SK-N-SH treated with all-trans-retinoic acid at 6 μM for 48 hours (cell line): ENCODE data around the gene ETV6.

Source experiments
- ATAC-seq: fragments of 200-7000 bp; cut with Tn5 transposase; 3 replicates; pipeline ENCODE4 v1.9.1; 2020; ENCODE audit warnings: mild to moderate bottlenecking, moderate library complexity
- ARNTL ChIP-seq: fragments of 450-650 bp; formaldehyde crosslinking; IDR thresholded peaks from 2 replicates; pipeline ENCODE4 v1.5.0; 2020; ENCODE audit warnings: low read depth, mild to moderate bottlenecking, moderate library complexity, borderline replicate concordance
- BACH2 ChIP-seq: fragments of 250-450 bp; sonication (Bioruptor Pico); IDR thresholded peaks from 2 replicates; pipeline ENCODE4 v1.9.0; 2021; ENCODE audit warnings: mild to moderate bottlenecking, borderline replicate concordance
- CSDC2 ChIP-seq: fragments of 250-450 bp; sonication (Bioruptor Pico); IDR thresholded peaks from 2 replicates; pipeline ENCODE4 v1.5.0; 2020; ENCODE audit warnings: mild to moderate bottlenecking, moderate library complexity
- ESRRG ChIP-seq: fragments of 250-450 bp; sonication (Bioruptor Pico); IDR thresholded peaks from 2 replicates; pipeline ENCODE4 v1.6.1; 2021; ENCODE audit warnings: mild to moderate bottlenecking
- GLIS3 ChIP-seq: fragments of 250-450 bp; sonication (Bioruptor Pico); IDR thresholded peaks from 2 replicates; pipeline ENCODE4 v1.5.0; 2020; ENCODE audit warnings: mild to moderate bottlenecking, moderate library complexity
- ISL1 ChIP-seq: fragments of 250-450 bp; sonication (Bioruptor Pico); IDR thresholded peaks from 2 replicates; pipeline ENCODE4 v2.1.2; 2022; ENCODE audit warnings: mild to moderate bottlenecking, moderate library complexity
- OSR1 ChIP-seq: fragments of 250-450 bp; sonication (Bioruptor Pico); IDR thresholded peaks from 2 replicates; pipeline ENCODE4 v1.8.0; 2022; ENCODE audit warnings: moderate library complexity, mild to moderate bottlenecking, inconsistent platforms
- PPARA ChIP-seq: fragments of 250-450 bp; sonication (Bioruptor Pico); IDR thresholded peaks from 2 replicates; pipeline ENCODE4 v1.5.0; 2020; ENCODE audit warnings: mild to moderate bottlenecking, borderline replicate concordance
- TCF4 ChIP-seq: fragments of 250-450 bp; sonication (Bioruptor Pico); IDR thresholded peaks from 2 replicates; pipeline ENCODE4 v1.8.0; 2021; ENCODE audit warnings: mild to moderate bottlenecking, moderate library complexity, borderline replicate concordance
- TOX ChIP-seq: fragments of 250-450 bp; sonication (Bioruptor Pico); IDR thresholded peaks from 2 replicates; pipeline ENCODE4 v1.8.0; 2021; ENCODE audit warnings: mild to moderate bottlenecking, moderate library complexity, borderline replicate concordance
- ZC3H10 ChIP-seq: fragments of 250-450 bp; sonication (Bioruptor Pico); IDR thresholded peaks from 2 replicates; pipeline ENCODE4 v1.5.1; 2021; ENCODE audit warnings: mild to moderate bottlenecking, moderate library complexity
- ZFP3 ChIP-seq: fragments of 250-450 bp; sonication (Bioruptor Pico); IDR thresholded peaks from 2 replicates; pipeline ENCODE4 v1.5.0; 2020; ENCODE audit warnings: mild to moderate bottlenecking, moderate library complexity
- ZFP30 ChIP-seq: fragments of 450-650 bp; formaldehyde crosslinking; IDR thresholded peaks from 2 replicates; pipeline ENCODE4 v1.5.0; 2022; ENCODE audit warnings: mild to moderate bottlenecking, moderate library complexity
- ZNF565 ChIP-seq: fragments of 450-650 bp; formaldehyde crosslinking; conservative IDR thresholded peaks from 2 replicates; pipeline ENCODE4 v1.5.0; 2020; ENCODE audit warnings: low read depth, mild to moderate bottlenecking, moderate library complexity
- ZNF70 ChIP-seq: fragments of 450-650 bp; formaldehyde crosslinking; IDR thresholded peaks from 2 replicates; pipeline ENCODE4 v1.5.0; 2020; ENCODE audit warnings: mild to moderate bottlenecking, moderate library complexity
- ZNF8 ChIP-seq: fragments of 450-650 bp; formaldehyde crosslinking; IDR thresholded peaks from 2 replicates; pipeline ENCODE4 v1.5.0; 2020; ENCODE audit warnings: mild to moderate bottlenecking, moderate library complexity
- TF ChIP-seq, protein P1 (sequence below): fragments of 250-450 bp; sonication (Bioruptor Pico); IDR thresholded peaks from 2 replicates; pipeline ENCODE4 v1.8.0; 2021; ENCODE audit warnings: low read depth, mild to moderate bottlenecking, moderate library complexity, borderline replicate concordance
- TF ChIP-seq, protein P2 (sequence below): fragments of 250-450 bp; sonication (Bioruptor Pico); IDR thresholded peaks from 2 replicates; pipeline ENCODE4 v1.5.1; 2021; ENCODE audit warnings: mild to moderate bottlenecking, moderate library complexity
- TF ChIP-seq, protein P3 (sequence below): fragments of 250-450 bp; sonication (Bioruptor Pico); IDR thresholded peaks from 2 replicates; pipeline ENCODE4 v1.8.0; 2020; ENCODE audit warnings: mild to moderate bottlenecking, moderate library complexity, borderline replicate concordance
- TF ChIP-seq, protein P4 (sequence below): fragments of 250-450 bp; sonication (Bioruptor Pico); IDR thresholded peaks from 2 replicates; pipeline ENCODE4 v1.5.0; 2020; ENCODE audit warnings: mild to moderate bottlenecking, moderate library complexity

The ETV6 gene

DNA sequence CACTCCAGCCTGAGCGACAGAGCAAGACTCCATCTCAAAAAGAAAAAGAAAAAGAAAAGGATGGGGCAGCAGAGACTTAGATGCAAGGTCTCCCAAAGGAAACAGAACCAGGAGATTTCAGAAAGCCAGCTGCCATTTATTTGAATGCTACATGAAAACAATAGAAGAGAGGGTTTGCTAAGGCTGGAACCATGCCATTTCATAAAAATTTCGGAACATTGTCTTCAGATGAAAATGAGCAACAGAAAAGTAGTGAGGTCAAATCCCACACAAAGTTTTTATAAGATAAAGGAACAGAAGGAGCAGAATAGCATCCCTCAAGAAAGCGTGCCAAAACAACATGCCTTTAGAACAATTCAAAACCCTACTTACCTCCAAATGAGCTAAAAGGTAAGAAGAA, 175.3 kb downstream of the ETV6 start:
- no peak for TF ChIP-seq ZNF8 (CRISPR knock-in tag)
- no peak for TF ChIP-seq ZFP30 (CRISPR knock-in tag)
- TF ChIP-seq, protein P1, sequence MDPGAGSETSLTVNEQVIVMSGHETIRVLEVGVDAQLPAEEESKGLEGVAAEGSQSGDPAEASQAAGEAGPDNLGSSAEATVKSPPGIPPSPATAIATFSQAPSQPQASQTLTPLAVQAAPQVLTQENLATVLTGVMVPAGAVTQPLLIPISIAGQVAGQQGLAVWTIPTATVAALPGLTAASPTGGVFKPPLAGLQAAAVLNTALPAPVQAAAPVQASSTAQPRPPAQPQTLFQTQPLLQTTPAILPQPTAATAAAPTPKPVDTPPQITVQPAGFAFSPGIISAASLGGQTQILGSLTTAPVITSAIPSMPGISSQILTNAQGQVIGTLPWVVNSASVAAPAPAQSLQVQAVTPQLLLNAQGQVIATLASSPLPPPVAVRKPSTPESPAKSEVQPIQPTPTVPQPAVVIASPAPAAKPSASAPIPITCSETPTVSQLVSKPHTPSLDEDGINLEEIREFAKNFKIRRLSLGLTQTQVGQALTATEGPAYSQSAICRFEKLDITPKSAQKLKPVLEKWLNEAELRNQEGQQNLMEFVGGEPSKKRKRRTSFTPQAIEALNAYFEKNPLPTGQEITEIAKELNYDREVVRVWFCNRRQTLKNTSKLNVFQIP (CRISPR knock-in tag) = no peak
- no peak for TF ChIP-seq CSDC2 (CRISPR knock-in tag)
- no peak for TF ChIP-seq PPARA (CRISPR knock-in tag)
- TF ChIP-seq ZNF70 (CRISPR knock-in tag) = no peak
- TF ChIP-seq ZC3H10 (CRISPR knock-in tag) = no peak
- no peak for TF ChIP-seq ISL1 (CRISPR knock-in tag)
- no peak for TF ChIP-seq ARNTL (CRISPR knock-in tag)
- TF ChIP-seq, protein P2, sequence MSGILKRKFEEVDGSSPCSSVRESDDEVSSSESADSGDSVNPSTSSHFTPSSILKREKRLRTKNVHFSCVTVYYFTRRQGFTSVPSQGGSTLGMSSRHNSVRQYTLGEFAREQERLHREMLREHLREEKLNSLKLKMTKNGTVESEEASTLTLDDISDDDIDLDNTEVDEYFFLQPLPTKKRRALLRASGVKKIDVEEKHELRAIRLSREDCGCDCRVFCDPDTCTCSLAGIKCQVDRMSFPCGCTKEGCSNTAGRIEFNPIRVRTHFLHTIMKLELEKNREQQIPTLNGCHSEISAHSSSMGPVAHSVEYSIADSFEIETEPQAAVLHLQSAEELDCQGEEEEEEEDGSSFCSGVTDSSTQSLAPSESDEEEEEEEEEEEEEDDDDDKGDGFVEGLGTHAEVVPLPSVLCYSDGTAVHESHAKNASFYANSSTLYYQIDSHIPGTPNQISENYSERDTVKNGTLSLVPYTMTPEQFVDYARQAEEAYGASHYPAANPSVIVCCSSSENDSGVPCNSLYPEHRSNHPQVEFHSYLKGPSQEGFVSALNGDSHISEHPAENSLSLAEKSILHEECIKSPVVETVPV = no peak
- TF ChIP-seq ZFP3 (CRISPR knock-in tag) = no peak
- no peak for TF ChIP-seq TCF4 (CRISPR knock-in tag)
- no peak for TF ChIP-seq BACH2
- no peak for TF ChIP-seq ZNF565 (CRISPR knock-in tag)
- TF ChIP-seq, protein P3, sequence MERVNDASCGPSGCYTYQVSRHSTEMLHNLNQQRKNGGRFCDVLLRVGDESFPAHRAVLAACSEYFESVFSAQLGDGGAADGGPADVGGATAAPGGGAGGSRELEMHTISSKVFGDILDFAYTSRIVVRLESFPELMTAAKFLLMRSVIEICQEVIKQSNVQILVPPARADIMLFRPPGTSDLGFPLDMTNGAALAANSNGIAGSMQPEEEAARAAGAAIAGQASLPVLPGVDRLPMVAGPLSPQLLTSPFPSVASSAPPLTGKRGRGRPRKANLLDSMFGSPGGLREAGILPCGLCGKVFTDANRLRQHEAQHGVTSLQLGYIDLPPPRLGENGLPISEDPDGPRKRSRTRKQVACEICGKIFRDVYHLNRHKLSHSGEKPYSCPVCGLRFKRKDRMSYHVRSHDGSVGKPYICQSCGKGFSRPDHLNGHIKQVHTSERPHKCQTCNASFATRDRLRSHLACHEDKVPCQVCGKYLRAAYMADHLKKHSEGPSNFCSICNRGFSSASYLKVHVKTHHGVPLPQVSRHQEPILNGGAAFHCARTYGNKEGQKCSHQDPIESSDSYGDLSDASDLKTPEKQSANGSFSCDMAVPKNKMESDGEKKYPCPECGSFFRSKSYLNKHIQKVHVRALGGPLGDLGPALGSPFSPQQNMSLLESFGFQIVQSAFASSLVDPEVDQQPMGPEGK (CRISPR knock-in tag) = no peak
- no peak for TF ChIP-seq OSR1 (CRISPR knock-in tag)
- no peak for TF ChIP-seq GLIS3 (CRISPR knock-in tag)
- no peak for TF ChIP-seq TOX (CRISPR knock-in tag)
- TF ChIP-seq, protein P4, sequence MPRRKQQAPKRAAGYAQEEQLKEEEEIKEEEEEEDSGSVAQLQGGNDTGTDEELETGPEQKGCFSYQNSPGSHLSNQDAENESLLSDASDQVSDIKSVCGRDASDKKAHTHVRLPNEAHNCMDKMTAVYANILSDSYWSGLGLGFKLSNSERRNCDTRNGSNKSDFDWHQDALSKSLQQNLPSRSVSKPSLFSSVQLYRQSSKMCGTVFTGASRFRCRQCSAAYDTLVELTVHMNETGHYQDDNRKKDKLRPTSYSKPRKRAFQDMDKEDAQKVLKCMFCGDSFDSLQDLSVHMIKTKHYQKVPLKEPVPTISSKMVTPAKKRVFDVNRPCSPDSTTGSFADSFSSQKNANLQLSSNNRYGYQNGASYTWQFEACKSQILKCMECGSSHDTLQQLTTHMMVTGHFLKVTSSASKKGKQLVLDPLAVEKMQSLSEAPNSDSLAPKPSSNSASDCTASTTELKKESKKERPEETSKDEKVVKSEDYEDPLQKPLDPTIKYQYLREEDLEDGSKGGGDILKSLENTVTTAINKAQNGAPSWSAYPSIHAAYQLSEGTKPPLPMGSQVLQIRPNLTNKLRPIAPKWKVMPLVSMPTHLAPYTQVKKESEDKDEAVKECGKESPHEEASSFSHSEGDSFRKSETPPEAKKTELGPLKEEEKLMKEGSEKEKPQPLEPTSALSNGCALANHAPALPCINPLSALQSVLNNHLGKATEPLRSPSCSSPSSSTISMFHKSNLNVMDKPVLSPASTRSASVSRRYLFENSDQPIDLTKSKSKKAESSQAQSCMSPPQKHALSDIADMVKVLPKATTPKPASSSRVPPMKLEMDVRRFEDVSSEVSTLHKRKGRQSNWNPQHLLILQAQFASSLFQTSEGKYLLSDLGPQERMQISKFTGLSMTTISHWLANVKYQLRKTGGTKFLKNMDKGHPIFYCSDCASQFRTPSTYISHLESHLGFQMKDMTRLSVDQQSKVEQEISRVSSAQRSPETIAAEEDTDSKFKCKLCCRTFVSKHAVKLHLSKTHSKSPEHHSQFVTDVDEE (CRISPR knock-in tag) = no peak
- TF ChIP-seq ESRRG (CRISPR knock-in tag) = no peak
- no peak for ATAC-seq

DNA sequence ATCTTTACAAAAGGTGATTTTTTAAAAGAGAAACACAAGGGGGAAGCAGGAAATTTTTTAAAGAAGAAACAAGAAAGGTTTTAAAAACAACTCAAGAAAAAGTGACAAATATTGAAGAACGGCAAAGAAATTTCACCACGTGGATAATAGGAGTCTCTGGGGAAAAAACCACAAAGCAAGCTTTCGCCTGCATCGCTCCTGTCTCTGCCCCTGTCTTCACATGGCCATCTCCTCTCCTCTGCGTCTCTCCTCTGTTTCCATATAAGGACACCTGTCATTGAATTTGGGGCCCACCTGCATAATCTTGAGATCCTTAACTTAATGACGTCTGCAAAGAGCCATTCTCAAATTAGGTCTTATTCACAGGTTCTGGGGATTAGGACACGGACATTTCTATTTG, 175.8 kb downstream of the ETV6 start:
- ATAC-seq = no peak
- TF ChIP-seq ZFP3 (CRISPR knock-in tag) = no peak

DNA sequence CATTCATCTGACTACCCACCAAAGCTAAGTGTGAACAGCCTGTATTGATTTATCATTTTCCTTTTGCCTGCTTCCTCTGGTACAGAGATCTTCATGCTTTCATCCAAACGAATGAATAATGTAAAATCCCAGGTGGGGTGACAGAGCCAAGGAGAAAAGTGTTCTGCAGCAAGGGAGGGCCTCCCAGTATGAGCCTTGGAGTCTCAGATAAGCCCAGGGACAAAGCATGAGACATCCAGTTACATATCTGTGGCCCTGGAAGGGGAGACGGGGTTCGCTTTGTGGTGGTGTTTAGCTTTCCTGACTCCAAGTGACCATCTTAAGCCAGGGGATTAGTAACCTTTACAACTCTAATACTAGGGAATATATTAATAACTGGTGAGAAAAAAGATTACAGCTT, 177.1 kb downstream of the ETV6 start:
- no peak for ATAC-seq
- no peak for TF ChIP-seq TCF4 (CRISPR knock-in tag)
- no peak for TF ChIP-seq OSR1 (CRISPR knock-in tag)
- no peak for TF ChIP-seq BACH2
- TF ChIP-seq ZNF70 (CRISPR knock-in tag) = no peak
- TF ChIP-seq, protein P1 (CRISPR knock-in tag) = no peak
